HEK293 (cell line): ENCODE data around the gene IFI27L1.

Experiments used
- CTCF ChIP-seq: fragments of 450-650 bp; formaldehyde crosslinking; IDR thresholded peaks from 2 replicates; pipeline ENCODE4 v1.5.1; 2016; ENCODE audit warnings: missing biosample characterization, missing genetic modification characterization
- IKZF3 ChIP-seq: fragments of 450-650 bp; IDR thresholded peaks from 2 replicates; pipeline ENCODE4 v1.5.0; 2018; ENCODE audit warnings: missing biosample characterization, mild to moderate bottlenecking, missing genetic modification characterization, moderate library complexity
- KLF1 ChIP-seq: fragments of 450-650 bp; formaldehyde crosslinking; IDR thresholded peaks from 2 replicates; pipeline ENCODE4 v1.5.1; 2016; ENCODE audit warnings: missing biosample characterization, missing genetic modification characterization
- MEIS1 ChIP-seq: sonication (generic); formaldehyde crosslinking; IDR thresholded peaks from 2 replicates; pipeline ENCODE4 v1.8.1; 2022; ENCODE audit warnings: missing genetic modification reagents, mild to moderate bottlenecking, borderline replicate concordance
- SALL2 ChIP-seq: fragments of 450-650 bp; formaldehyde crosslinking; IDR thresholded peaks from 2 replicates; pipeline ENCODE4 v1.5.0; 2017; ENCODE audit warnings: missing biosample characterization, mild to moderate bottlenecking, missing genetic modification characterization, borderline replicate concordance
- SETDB1 ChIP-seq: IDR thresholded peaks from one replicate; pipeline ENCODE4 v1.6.1; 2017; ENCODE audit warnings: mild to moderate bottlenecking, low read length, moderate library complexity, mixed read lengths; ENCODE audit not compliant: insufficient read length
- ZBTB21 ChIP-seq: fragments of 450-650 bp; formaldehyde crosslinking; IDR thresholded peaks from 2 replicates; pipeline ENCODE4 v1.5.1; 2017; ENCODE audit warnings: missing biosample characterization, missing genetic modification characterization
- ZBTB44 ChIP-seq: fragments of 450-650 bp; IDR thresholded peaks from 2 replicates; pipeline ENCODE4 v1.5.1; 2018; ENCODE audit warnings: missing biosample characterization, mild to moderate bottlenecking, missing genetic modification characterization
- ZBTB49 ChIP-seq: fragments of 450-650 bp; formaldehyde crosslinking; IDR thresholded peaks from 2 replicates; pipeline ENCODE4 v1.5.1; 2016; ENCODE audit warnings: missing biosample characterization, missing genetic modification characterization, low read depth
- ZBTB6 ChIP-seq: fragments of 450-650 bp; formaldehyde crosslinking; IDR thresholded peaks from 2 replicates; pipeline ENCODE4 v1.5.1; 2017; ENCODE audit warnings: missing biosample characterization, missing genetic modification characterization
- ZBTB8A ChIP-seq: fragments of 450-650 bp; formaldehyde crosslinking; IDR thresholded peaks from 2 replicates; pipeline ENCODE4 v1.5.1; 2016; ENCODE audit warnings: missing biosample characterization, missing genetic modification characterization
- ZFP3 ChIP-seq: fragments of 450-650 bp; formaldehyde crosslinking; IDR thresholded peaks from 2 replicates; pipeline ENCODE4 v1.5.1; 2016; ENCODE audit warnings: low read depth, missing biosample characterization, missing genetic modification characterization
- ZNF112 ChIP-seq: fragments of 450-650 bp; formaldehyde crosslinking; IDR thresholded peaks from 2 replicates; pipeline ENCODE4 v1.5.0; 2017; ENCODE audit warnings: missing biosample characterization, missing genetic modification characterization
- ZNF140 ChIP-seq: fragments of 450-650 bp; formaldehyde crosslinking; IDR thresholded peaks from 2 replicates; pipeline ENCODE4 v1.5.1; 2016; ENCODE audit warnings: missing biosample characterization, missing genetic modification characterization
- ZNF155 ChIP-seq: fragments of 450-650 bp; formaldehyde crosslinking; IDR thresholded peaks from 2 replicates; pipeline ENCODE4 v1.5.1; 2016; ENCODE audit warnings: missing biosample characterization, missing genetic modification characterization
- ZNF184 ChIP-seq: fragments of 450-650 bp; IDR thresholded peaks from 2 replicates; pipeline ENCODE4 v1.5.1; 2018; ENCODE audit warnings: missing biosample characterization, mild to moderate bottlenecking, missing genetic modification characterization
- ZNF266 ChIP-seq: fragments of 450-650 bp; formaldehyde crosslinking; IDR thresholded peaks from 2 replicates; pipeline ENCODE4 v1.5.1; 2016; ENCODE audit warnings: missing biosample characterization, missing genetic modification characterization, low read depth
- ZNF280C ChIP-seq: fragments of 450-650 bp; formaldehyde crosslinking; IDR thresholded peaks from 2 replicates; pipeline ENCODE4 v1.5.1; 2016; ENCODE audit warnings: missing biosample characterization, missing genetic modification characterization
- ZNF473 ChIP-seq: fragments of 450-650 bp; formaldehyde crosslinking; IDR thresholded peaks from 2 replicates; pipeline ENCODE4 v1.5.1; 2017; ENCODE audit warnings: missing biosample characterization, missing genetic modification characterization
- ZNF488 ChIP-seq: fragments of 450-650 bp; formaldehyde crosslinking; IDR thresholded peaks from 2 replicates; pipeline ENCODE4 v1.5.1; 2016; ENCODE audit warnings: missing biosample characterization, missing genetic modification characterization
- ZNF530 ChIP-seq: fragments of 450-650 bp; formaldehyde crosslinking; IDR thresholded peaks from 2 replicates; pipeline ENCODE4 v1.5.1; 2016; ENCODE audit warnings: low read depth, missing biosample characterization, missing genetic modification characterization
- ZNF571 ChIP-seq: fragments of 450-650 bp; formaldehyde crosslinking; IDR thresholded peaks from 2 replicates; pipeline ENCODE4 v1.5.0; 2017; ENCODE audit warnings: missing biosample characterization, missing genetic modification characterization
- ZNF596 ChIP-seq: fragments of 450-650 bp; IDR thresholded peaks from 2 replicates; pipeline ENCODE4 v1.5.0; 2018; ENCODE audit warnings: missing biosample characterization, mild to moderate bottlenecking, missing genetic modification characterization, moderate library complexity
- ZNF624 ChIP-seq: fragments of 450-650 bp; formaldehyde crosslinking; IDR thresholded peaks from 2 replicates; pipeline ENCODE4 v1.5.1; 2017; ENCODE audit warnings: missing biosample characterization, missing genetic modification characterization
- ZNF670 ChIP-seq: fragments of 450-650 bp; formaldehyde crosslinking; IDR thresholded peaks from 2 replicates; pipeline ENCODE4 v1.5.1; 2016; ENCODE audit warnings: missing biosample characterization, missing genetic modification characterization, low read depth
- ZNF701 ChIP-seq: fragments of 450-650 bp; formaldehyde crosslinking; IDR thresholded peaks from 2 replicates; pipeline ENCODE4 v1.5.1; 2016; ENCODE audit warnings: missing biosample characterization, missing genetic modification characterization
- ZNF707 ChIP-seq: fragments of 450-650 bp; formaldehyde crosslinking; IDR thresholded peaks from 2 replicates; pipeline ENCODE4 v1.5.1; 2016; ENCODE audit warnings: missing biosample characterization, missing genetic modification characterization
- ZNF768 ChIP-seq: fragments of 450-650 bp; formaldehyde crosslinking; IDR thresholded peaks from 2 replicates; pipeline ENCODE4 v1.5.1; 2018; ENCODE audit warnings: missing biosample characterization, mild to moderate bottlenecking, missing genetic modification characterization
- ZNF776 ChIP-seq: fragments of 450-650 bp; formaldehyde crosslinking; IDR thresholded peaks from 2 replicates; pipeline ENCODE4 v1.5.0; 2017; ENCODE audit warnings: missing biosample characterization, missing genetic modification characterization, borderline replicate concordance
- ZNF777 ChIP-seq: fragments of 450-650 bp; formaldehyde crosslinking; IDR thresholded peaks from 2 replicates; pipeline ENCODE4 v1.5.1; 2017; ENCODE audit warnings: missing biosample characterization, missing genetic modification characterization, borderline replicate concordance
- ZNF843 ChIP-seq: fragments of 450-650 bp; formaldehyde crosslinking; IDR thresholded peaks from 2 replicates; pipeline ENCODE4 v1.5.1; 2016; ENCODE audit warnings: missing biosample characterization, missing genetic modification characterization

Gene IFI27L1

GRCh38 chr14:94066089-94066676, 14.9 kb upstream of the IFI27L1 start (continued):
- peak; percentile 12; the same call in 1 of the 2 replicates for TF ChIP-seq ZBTB8A (tag by site-specific recombination)
- TF ChIP-seq ZNF707 (tag by site-specific recombination): no peak; the same call in 1 of the 2 replicates
- peak; percentile 90 for TF ChIP-seq KLF1 (tag by site-specific recombination)
- TF ChIP-seq SETDB1: peak; percentile 18
- no peak for TF ChIP-seq ZNF768 (tag by site-specific recombination)
- TF ChIP-seq ZNF571 (tag by site-specific recombination): no peak
- TF ChIP-seq ZNF155 (tag by site-specific recombination): no peak
- no peak for TF ChIP-seq SALL2 (tag by site-specific recombination)
- no peak for TF ChIP-seq ZNF280C (tag by site-specific recombination)
- no peak for TF ChIP-seq ZNF530 (tag by site-specific recombination)
- TF ChIP-seq ZNF701 (tag by site-specific recombination): no peak
- no peak for TF ChIP-seq ZFP3
- no peak for TF ChIP-seq ZNF776 (tag by site-specific recombination)
- no peak for TF ChIP-seq ZNF596 (tag by site-specific recombination)
- TF ChIP-seq CTCF: no peak
- TF ChIP-seq ZNF266: no peak
- no peak for TF ChIP-seq ZNF670 (tag by site-specific recombination)
- TF ChIP-seq ZNF112: 0 out of 2 replicates have a peak, but pooled peaks have one; percentile 58
- no peak for TF ChIP-seq ZNF473 (tag by site-specific recombination)
- no peak for TF ChIP-seq ZNF488
- TF ChIP-seq ZBTB49 (tag by site-specific recombination): no peak
- TF ChIP-seq ZNF140 (tag by site-specific recombination): no peak
- 0 out of 2 replicates have a peak, but pooled peaks have one; percentile 43 for TF ChIP-seq ZNF843 (tag by site-specific recombination)
- TF ChIP-seq ZNF184 (tag by site-specific recombination): no peak
- no peak for TF ChIP-seq ZBTB21 (tag by site-specific recombination)
- no peak for TF ChIP-seq ZNF624 (tag by site-specific recombination)
- TF ChIP-seq ZBTB6 (tag by site-specific recombination): no peak
- TF ChIP-seq IKZF3: peak; percentile 9; the same call in 1 of the 2 replicates
- peak; percentile 18; the same call in 1 of the 2 replicates for TF ChIP-seq ZBTB44 (tag by site-specific recombination)
- TF ChIP-seq ZNF777 (tag by site-specific recombination): no peak
- TF ChIP-seq MEIS1 (CRISPR knock-in tag): no peak
